Astrocyte of the spinal cord (primary cell): ENCODE measurements around the gene TMEM214.
A peak's percentile ranks its signal among the peaks of the same experiment; 100 is the strongest.

Source experiments
- DNase-seq: peaks from one replicate; pipeline ENCODE4 v3.0.0; 2011; ENCODE audit warnings: low read depth, low spot score
- H3K4me3 ChIP-seq: 2 replicates; pipeline ENCODE4 v1.5.1; 2011; ENCODE audit warnings: low read depth, mild to moderate bottlenecking, low read length, moderate library complexity
- in situ Hi-C: cut with HindIII; loops from 2 replicates; pipeline ENCODE4 v1.10.0; 2017; ENCODE audit warnings: low sequenced_read_pairs
- TF ChIP-seq, protein P1 (sequence below): IDR thresholded peaks from 2 replicates; pipeline ENCODE4 v1.5.1; 2012; ENCODE audit warnings: low read depth, mild to moderate bottlenecking, low read length, inconsistent platforms

TMEM214 gene

DNA sequence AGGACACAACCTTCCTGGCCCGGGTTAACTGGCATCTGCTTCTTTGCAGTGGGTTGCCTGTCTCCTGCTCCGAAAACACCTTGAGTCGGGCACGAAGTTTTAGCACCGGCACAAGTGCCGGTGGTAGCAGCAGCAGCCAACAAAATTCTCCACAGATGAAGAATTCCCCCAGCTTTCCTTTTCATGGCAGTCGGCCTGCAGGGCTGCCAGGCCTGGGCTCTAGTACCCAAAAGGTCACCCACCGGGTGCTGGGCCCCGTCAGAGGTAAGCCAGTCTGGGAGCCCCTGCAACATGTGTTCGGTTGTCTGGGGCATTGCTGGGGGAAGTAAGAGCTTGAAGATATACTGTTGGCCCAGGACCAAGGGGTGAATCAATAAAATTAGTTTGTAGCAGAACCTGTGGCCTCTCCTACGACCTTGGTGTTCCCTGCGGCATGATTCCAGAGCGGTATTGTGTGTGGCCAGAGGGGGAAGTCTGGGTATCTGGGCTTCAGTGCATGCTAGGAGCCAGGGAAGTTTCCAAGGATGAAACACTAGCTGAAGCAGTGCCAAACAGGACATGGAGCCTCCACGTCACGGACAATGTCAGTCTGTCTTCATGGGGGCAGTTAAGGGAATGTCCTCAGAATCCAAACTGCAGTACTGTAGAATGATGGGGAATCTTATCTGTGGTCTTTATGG, 26.5 kb downstream of the TMEM214 start:
- H3K4me3 ChIP-seq = no peak overlapping the region
- TF ChIP-seq, protein P1, sequence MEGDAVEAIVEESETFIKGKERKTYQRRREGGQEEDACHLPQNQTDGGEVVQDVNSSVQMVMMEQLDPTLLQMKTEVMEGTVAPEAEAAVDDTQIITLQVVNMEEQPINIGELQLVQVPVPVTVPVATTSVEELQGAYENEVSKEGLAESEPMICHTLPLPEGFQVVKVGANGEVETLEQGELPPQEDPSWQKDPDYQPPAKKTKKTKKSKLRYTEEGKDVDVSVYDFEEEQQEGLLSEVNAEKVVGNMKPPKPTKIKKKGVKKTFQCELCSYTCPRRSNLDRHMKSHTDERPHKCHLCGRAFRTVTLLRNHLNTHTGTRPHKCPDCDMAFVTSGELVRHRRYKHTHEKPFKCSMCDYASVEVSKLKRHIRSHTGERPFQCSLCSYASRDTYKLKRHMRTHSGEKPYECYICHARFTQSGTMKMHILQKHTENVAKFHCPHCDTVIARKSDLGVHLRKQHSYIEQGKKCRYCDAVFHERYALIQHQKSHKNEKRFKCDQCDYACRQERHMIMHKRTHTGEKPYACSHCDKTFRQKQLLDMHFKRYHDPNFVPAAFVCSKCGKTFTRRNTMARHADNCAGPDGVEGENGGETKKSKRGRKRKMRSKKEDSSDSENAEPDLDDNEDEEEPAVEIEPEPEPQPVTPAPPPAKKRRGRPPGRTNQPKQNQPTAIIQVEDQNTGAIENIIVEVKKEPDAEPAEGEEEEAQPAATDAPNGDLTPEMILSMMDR = no peak
- in situ Hi-C loops = no loop called here
- no peak for DNase-seq

DNA sequence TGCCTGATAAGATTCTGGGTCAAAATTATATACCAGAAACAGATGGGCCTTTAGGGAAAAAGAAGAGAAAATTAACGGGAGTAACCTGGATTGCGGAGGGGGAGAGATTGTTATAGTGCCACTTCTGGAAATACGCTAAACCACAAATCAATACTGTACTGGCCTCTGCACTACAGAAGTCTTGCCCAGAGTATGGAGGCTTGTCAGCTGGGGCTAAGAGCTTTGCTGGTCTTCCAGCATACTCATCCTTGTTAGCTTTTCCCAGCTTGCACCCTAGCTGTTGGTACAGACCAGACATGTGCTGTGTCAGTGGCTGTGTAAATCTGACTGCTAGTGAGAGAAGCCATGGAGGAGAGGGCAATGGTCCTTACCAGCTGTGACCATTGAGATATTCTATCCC, 27.6 kb downstream of the TMEM214 start:
- H3K4me3 ChIP-seq = no peak overlapping the region
- DNase-seq = no peak
- TF ChIP-seq, protein P1 = no peak
- in situ Hi-C loops = no loop called here

DNA sequence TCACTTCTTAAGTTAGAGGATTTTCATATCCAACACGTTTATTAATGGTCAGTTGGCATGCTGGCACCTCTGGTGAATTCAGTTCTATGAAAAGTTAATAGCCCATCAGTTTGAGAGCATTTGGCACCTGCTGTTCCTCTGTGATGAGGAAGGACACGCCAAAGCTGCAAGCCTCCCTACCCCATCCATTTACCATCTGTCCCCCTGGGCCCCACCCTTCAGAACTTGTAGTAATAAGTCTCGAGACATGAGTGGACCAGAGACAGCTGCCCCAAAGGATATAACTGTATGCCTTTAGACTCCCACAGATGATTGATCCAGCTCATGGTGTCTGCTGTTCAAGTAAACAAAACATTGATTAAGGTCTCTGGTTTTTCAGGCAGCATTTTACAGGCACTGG, 32.4 kb downstream of the TMEM214 start:
- in situ Hi-C loops = no loop called here
- no peak for DNase-seq
- TF ChIP-seq, protein P1 = no peak
- H3K4me3 ChIP-seq = no peak overlapping the region

DNA sequence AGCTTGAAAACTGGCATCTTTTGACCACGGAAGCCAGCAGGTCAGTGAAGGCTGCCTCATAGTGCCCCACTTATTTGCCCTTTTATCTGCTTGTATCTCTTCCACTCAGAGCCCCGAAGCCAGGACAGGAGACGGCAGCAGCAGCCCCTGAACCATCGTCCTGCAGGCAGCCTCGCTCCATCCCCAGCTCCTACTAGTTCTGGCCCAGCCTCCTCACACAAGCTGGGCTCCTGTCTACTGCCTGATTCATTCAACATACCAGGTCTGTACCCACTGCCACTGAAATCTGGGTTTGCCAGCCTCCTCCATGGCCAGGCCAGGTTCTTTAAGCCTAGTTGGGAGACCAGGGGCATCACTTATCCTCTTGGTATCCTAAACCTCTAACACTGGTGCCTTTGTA, 34.6 kb downstream of the TMEM214 start:
- TF ChIP-seq, protein P1 = no peak
- DNase-seq = no peak
- no peak overlapping the region for H3K4me3 ChIP-seq
- in situ Hi-C loops = no loop called here

DNA sequence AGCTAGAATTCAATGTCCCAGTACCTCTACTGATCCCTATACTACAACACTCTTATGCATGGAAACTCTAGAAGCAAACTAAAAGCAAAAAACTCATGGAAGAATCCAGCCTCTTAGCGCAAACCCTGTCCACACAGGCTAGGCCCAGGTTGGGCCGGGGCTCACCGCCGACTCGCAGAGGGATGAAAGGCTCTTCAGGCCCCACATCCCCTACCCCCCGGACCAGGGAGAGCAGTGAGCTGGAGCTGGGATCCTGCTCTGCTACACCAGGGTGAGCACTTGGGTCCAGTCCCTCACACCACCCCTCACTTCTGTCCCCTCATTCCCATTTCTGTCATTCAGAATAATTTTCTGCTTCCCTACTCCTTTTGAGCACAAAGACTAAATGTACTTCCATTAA, 36.7 kb downstream of the TMEM214 start:
- no peak for DNase-seq
- H3K4me3 ChIP-seq = peak overlapping the region; percentile 99
- in situ Hi-C loops = no loop called here
- TF ChIP-seq, protein P1 = no peak

DNA sequence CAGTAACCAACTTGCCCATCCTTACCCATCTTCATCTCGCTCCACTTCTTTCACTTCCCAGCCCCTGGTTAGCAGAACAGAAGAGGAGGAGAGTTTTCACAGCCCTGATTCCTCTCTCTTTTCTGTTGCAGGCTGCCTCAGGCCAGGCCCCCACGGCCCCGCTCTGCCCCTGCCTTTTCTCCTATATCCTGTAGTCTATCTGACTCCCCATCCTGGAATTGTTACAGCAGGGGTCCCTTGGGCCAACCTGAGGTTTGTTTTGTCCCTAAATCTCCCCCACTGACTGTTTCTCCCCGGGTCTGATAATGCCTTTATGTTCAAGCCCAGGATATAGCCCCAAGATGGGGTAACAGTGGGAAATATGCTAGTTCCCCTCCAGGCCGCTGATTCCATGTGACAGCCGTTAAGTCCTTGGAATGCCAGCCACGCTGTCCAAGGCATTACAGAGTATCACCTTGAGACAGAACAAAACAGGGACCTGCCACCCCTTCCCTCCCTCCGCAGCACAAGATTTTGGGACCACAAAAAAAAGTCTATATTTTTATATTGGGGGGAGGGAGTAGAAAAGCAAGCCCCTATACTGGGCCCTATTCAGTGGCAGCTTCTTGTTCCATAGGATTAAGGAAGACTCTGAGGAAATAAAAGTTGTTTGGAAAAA, 37.3 kb downstream of the TMEM214 start:
- H3K4me3 ChIP-seq = peak overlapping the region; percentile 99
- TF ChIP-seq, protein P1 = no peak
- no peak for DNase-seq
- in situ Hi-C loops = no loop called here
